OCI-LY3 (cell line): ENCODE data around the gene COL4A6.

Experiments
- H2AFZ ChIP-seq: fragments of 200-600, 300-600 bp; shearing (Covaris generic); 2 replicates; pipeline ENCODE4 v1.6.0; 2014; ENCODE audit warnings: antibody characterized with exemption, low read depth, low read length
- H3K27ac ChIP-seq: fragments of 200-600, 300-600 bp; sonication (generic); 2 replicates; pipeline ENCODE4 v1.5.1; 2014; ENCODE audit warnings: mild to moderate bottlenecking, low read length, moderate library complexity, mixed read lengths
- H3K27me3 ChIP-seq: fragments of 200-600, 300-600 bp; sonication (generic); 2 replicates; pipeline ENCODE4 v1.6.1; 2014; ENCODE audit warnings: low read depth, low read length, mixed read lengths
- H3K36me3 ChIP-seq: fragments of 200-600, 300-600 bp; sonication (generic); replicated peaks from 2 replicates; pipeline ENCODE3; 2014; ENCODE audit warnings: low read depth, low read length, mixed read lengths
- H3K4me1 ChIP-seq: fragments of 300-600, 200-600 bp; sonication (generic); 2 replicates; pipeline ENCODE4 v1.6.1; 2014; ENCODE audit warnings: low read length, mixed read lengths
- H3K4me2 ChIP-seq: fragments of 200-600, 300-600 bp; sonication (generic); 2 replicates; pipeline ENCODE4 v1.6.1; 2014; ENCODE audit warnings: low read length, mixed read lengths
- H3K4me3 ChIP-seq: fragments of 300-600, 200-600 bp; sonication (generic); 2 replicates; pipeline ENCODE4 v1.5.1; 2014; ENCODE audit warnings: antibody characterized with exemption, mild to moderate bottlenecking, low read length, moderate library complexity
- H3K79me2 ChIP-seq: fragments of 300-600, 200-600 bp; shearing (Covaris generic); 2 replicates; pipeline ENCODE4 v1.6.1; 2014; ENCODE audit warnings: mild to moderate bottlenecking, low read length, mixed read lengths
- H3K9ac ChIP-seq: fragments of 300-600, 200-600 bp; shearing (Covaris generic); 2 replicates; pipeline ENCODE4 v1.6.0; 2014; ENCODE audit warnings: mild to moderate bottlenecking, low read length, moderate library complexity
- H3K9me3 ChIP-seq: fragments of 200-600, 300-600 bp; shearing (Covaris generic); 2 replicates; pipeline ENCODE4 v1.6.1; 2014; ENCODE audit warnings: low read length, mixed read lengths; ENCODE audit not compliant: insufficient read depth
- H4K20me1 ChIP-seq: fragments of 200-600, 300-600 bp; sonication (generic); 2 replicates; pipeline ENCODE4 v1.6.1; 2016; ENCODE audit warnings: low read length, mixed read lengths; ENCODE audit not compliant: insufficient read depth
- EZH2phosphoT487 ChIP-seq: fragments of 200-600 bp; shearing (Covaris generic); IDR thresholded peaks from 2 replicates; pipeline ENCODE4 v1.6.1; 2018; ENCODE audit warnings: antibody characterized with exemption, mixed run types, low read depth
- TF ChIP-seq, protein P1 (sequence below): fragments of 200-600, 300-600 bp; sonication (generic); IDR thresholded peaks from 2 replicates; pipeline ENCODE4 v1.5.1; 2014; ENCODE audit warnings: antibody characterized with exemption, low read length, low read depth

Gene COL4A6

DNA sequence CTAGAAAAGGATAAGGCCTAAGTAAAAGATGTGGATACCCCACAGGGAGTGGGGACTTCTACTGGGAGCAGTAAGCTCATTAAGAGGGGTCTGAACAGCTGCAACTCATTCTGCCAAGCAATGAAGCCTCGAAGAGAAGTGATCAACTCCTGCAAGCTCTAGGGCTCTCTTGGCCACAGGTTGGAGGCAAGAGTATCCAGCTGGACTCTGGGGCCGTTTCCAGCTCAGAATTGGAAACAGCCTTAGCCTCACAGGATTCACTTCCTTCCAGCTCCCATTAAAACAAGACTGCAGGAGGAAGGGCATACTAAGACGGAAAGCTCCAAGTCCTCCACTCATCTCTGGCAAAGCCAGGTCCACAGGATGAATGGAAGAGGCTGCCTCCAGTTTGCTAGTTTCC lies 220.3 kb downstream of the COL4A6 start:
- no peaks in the 10 kb centered on the region for H3K4me1 ChIP-seq
- no peak overlapping the region for H3K4me2 ChIP-seq
- H3K27me3 ChIP-seq, result no peaks in the 10 kb centered on the region
- no peaks in the 10 kb centered on the region for H3K36me3 ChIP-seq
- no peak for TF ChIP-seq EZH2phosphoT487
- TF ChIP-seq, protein P1, sequence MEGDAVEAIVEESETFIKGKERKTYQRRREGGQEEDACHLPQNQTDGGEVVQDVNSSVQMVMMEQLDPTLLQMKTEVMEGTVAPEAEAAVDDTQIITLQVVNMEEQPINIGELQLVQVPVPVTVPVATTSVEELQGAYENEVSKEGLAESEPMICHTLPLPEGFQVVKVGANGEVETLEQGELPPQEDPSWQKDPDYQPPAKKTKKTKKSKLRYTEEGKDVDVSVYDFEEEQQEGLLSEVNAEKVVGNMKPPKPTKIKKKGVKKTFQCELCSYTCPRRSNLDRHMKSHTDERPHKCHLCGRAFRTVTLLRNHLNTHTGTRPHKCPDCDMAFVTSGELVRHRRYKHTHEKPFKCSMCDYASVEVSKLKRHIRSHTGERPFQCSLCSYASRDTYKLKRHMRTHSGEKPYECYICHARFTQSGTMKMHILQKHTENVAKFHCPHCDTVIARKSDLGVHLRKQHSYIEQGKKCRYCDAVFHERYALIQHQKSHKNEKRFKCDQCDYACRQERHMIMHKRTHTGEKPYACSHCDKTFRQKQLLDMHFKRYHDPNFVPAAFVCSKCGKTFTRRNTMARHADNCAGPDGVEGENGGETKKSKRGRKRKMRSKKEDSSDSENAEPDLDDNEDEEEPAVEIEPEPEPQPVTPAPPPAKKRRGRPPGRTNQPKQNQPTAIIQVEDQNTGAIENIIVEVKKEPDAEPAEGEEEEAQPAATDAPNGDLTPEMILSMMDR, result no peak
- H3K9me3 ChIP-seq, result no peaks in the 10 kb centered on the region
- no peak overlapping the region for H3K9ac ChIP-seq
- H3K4me3 ChIP-seq, result no peak overlapping the region
- H2AFZ ChIP-seq, result no peak overlapping the region
- H3K79me2 ChIP-seq, result no peaks in the 10 kb centered on the region
- no peak overlapping the region for H3K27ac ChIP-seq
- no peaks in the 10 kb centered on the region for H4K20me1 ChIP-seq

DNA sequence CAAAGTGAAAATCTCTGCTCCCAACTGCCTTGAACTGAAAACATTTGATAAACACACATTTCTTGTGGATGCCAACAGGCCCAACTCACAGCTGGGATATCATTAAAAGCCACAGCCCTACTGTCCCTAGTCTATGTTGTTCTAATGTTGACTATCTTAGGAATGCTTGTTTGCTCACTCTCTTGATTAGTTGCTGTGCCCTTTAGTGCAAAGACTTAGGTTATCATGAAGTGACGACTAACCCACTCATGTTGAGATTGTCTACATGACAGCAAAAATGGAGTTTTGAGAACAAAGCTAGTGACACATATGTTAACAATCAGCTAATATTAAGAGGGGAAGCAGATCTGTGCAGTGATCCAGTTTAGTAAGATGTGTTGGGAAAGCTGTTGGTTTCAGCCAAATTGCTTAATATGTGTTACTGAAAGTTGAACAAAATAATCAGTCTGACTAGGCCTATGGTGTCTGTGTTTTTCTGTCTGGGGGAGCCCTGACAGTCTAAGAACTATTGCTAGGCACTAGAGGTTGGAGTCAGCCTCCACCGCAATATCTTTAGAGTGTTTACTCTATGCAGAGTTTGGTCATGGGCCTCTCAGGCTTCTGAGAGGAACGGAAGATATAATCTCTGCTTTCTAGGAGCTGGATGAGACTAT lies 221.2 kb downstream of the COL4A6 start:
- Histone ChIP-seq H2AFZ (no peak overlapping the region), H3K27me3 (no peaks in the 10 kb centered on the region), H3K36me3 (no peaks in the 10 kb centered on the region), H3K9me3 (no peaks in the 10 kb centered on the region), H3K79me2 (no peaks in the 10 kb centered on the region), H3K27ac (no peak overlapping the region), H3K4me1 (no peaks in the 10 kb centered on the region), H3K9ac (no peak overlapping the region), H4K20me1 (no peaks in the 10 kb centered on the region), H3K4me3 (no peak overlapping the region), H3K4me2 (no peak overlapping the region)
- TF ChIP-seq, protein P1, result no peak

DNA sequence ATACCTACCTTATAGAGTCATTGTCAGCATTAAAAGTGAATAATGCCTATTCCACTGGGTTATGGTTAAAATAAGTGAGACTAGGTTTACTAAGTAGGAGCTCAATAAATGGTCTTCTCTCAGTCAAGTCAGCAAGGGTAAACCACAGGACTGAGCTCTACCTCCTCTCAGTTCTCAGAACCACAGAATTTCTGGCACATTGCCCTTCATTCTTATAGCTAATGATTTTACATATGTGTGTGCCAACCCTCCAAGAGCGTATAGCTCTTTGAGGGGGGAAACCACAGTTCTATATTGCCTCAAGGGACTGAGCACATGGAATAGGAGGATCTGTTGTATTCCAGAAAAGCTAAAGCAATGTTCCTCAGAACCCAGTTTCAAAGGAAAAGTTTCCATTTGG lies 221.8 kb downstream of the COL4A6 start:
- Histone ChIP-seq H3K9me3 (no peaks in the 10 kb centered on the region), H4K20me1 (no peaks in the 10 kb centered on the region), H3K79me2 (no peaks in the 10 kb centered on the region), H3K9ac (no peak overlapping the region), H3K4me1 (no peaks in the 10 kb centered on the region), H2AFZ (no peak overlapping the region), H3K27ac (no peak overlapping the region), H3K4me2 (no peak overlapping the region), H3K36me3 (no peaks in the 10 kb centered on the region), H3K27me3 (no peaks in the 10 kb centered on the region), H3K4me3 (no peak overlapping the region)
- no peak for TF ChIP-seq EZH2phosphoT487
- TF ChIP-seq, protein P1, result no peak

DNA sequence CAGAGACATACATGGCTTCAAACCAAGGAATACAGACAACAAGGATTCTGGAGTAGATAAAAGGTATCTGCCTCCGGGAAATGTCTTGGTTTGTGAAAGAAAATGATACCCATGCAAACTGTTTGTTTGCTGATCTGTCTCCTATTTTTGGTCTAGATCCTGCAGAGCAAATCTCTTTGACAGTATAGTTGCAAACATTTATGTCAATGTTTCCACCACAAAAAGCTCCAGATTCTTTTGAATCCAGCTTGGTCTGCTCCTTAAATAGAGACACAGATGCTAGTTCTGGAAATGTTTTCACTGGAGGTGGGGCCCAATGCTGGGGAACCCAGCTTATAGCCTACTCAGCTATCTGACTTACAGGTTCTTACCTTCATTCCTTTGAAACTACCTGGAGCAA lies 226.9 kb downstream of the COL4A6 start:
- no peak overlapping the region for H3K4me3 ChIP-seq
- no peak overlapping the region for H2AFZ ChIP-seq
- no peak overlapping the region for H3K27ac ChIP-seq
- H3K9ac ChIP-seq, result no peak overlapping the region
- no peaks in the 10 kb centered on the region for H3K9me3 ChIP-seq
- TF ChIP-seq, protein P1, result no peak
- no peak for TF ChIP-seq EZH2phosphoT487
- H3K36me3 ChIP-seq, result no peaks in the 10 kb centered on the region
- H4K20me1 ChIP-seq, result no peaks in the 10 kb centered on the region
- H3K27me3 ChIP-seq, result no peaks in the 10 kb centered on the region
- H3K4me2 ChIP-seq, result no peak overlapping the region
- no peaks in the 10 kb centered on the region for H3K4me1 ChIP-seq
- no peaks in the 10 kb centered on the region for H3K79me2 ChIP-seq
